ENCODE data around the gene CD40.
A peak's percentile ranks its signal among the peaks of the same experiment; 100 is the strongest.

The CD40 gene

GRCh38 chr20:46144432-46145025, 26.4 kb downstream of the CD40 start:
- H3K4me3 ChIP-seq (replicated peaks in 1 of 2; ENCODE audit: low read depth in 2 of 2, low read length in 2 of 2), result no peak overlapping the region
- no peak for TF ChIP-seq CTCF (IDR thresholded peaks at IDR 0.05; ENCODE audit: low read depth, low read length)
- no peak for DNase-seq (ENCODE audit: low read depth in 2 of 2)

- no peak for DNase-seq (ENCODE audit: low read depth in 2 of 2)
- TF ChIP-seq CTCF (IDR thresholded peaks at IDR 0.05; ENCODE audit: low read depth, low read length), result no peak
- H3K4me3 ChIP-seq (replicated peaks in 1 of 2; ENCODE audit: low read depth in 2 of 2, low read length in 2 of 2), result no peak overlapping the region
Measured at GRCh38 chr20:46145713-46146112, 27.6 kb downstream of the CD40 start.

GRCh38 chr20:46148313-46149208, 30.4 kb downstream of the CD40 start:
- TF ChIP-seq CTCF (IDR thresholded peaks at IDR 0.05; ENCODE audit: low read depth, low read length), result no peak
- no peak overlapping the region for H3K4me3 ChIP-seq (replicated peaks in 1 of 2; ENCODE audit: low read depth in 2 of 2, low read length in 2 of 2)
- no peak for DNase-seq (ENCODE audit: low read depth in 2 of 2)

- no peak for TF ChIP-seq CTCF (IDR thresholded peaks at IDR 0.05; ENCODE audit: low read depth, low read length)
- no peak for DNase-seq (ENCODE audit: low read depth in 2 of 2)
- no peak overlapping the region for H3K4me3 ChIP-seq (replicated peaks in 1 of 2; ENCODE audit: low read depth in 2 of 2, low read length in 2 of 2)
Measured at GRCh38 chr20:46150943-46151342, 32.8 kb downstream of the CD40 start.

GRCh38 chr20:46151936-46152335, 33.8 kb downstream of the CD40 start:
- DNase-seq (ENCODE audit: low read depth in 2 of 2), result no peak
- peak; percentile 19 for TF ChIP-seq CTCF (IDR thresholded peaks at IDR 0.05; ENCODE audit: low read depth, low read length)
- no peak overlapping the region for H3K4me3 ChIP-seq (replicated peaks in 1 of 2; ENCODE audit: low read depth in 2 of 2, low read length in 2 of 2)

GRCh38 chr20:46152824-46153586, 34.9 kb downstream of the CD40 start:
- no peak for DNase-seq (ENCODE audit: low read depth in 2 of 2)
- no peak overlapping the region for H3K4me3 ChIP-seq (replicated peaks in 1 of 2; ENCODE audit: low read depth in 2 of 2, low read length in 2 of 2)
- no peak for TF ChIP-seq CTCF (IDR thresholded peaks at IDR 0.05; ENCODE audit: low read depth, low read length)

Measured in cardiac fibroblast (primary cell).